Right lobe of liver (tissue), 4 donors: Measurements from ENCODE around the gene DNAAF3.

ENCODE experiments used
- POLR2A ChIP-seq: fragments of 450-650 bp; IDR thresholded peaks from one replicate; pipeline ENCODE4 v1.6.1; 2017; ENCODE audit warnings: antibody characterized with exemption, mild to moderate bottlenecking
- TF ChIP-seq, protein P1 (sequence below), 4 donors: fragments of 200-600 bp in 3 of 4; fragments of 450-650 bp in 1 of 4; IDR thresholded peaks; one replicate each; pipeline versions ENCODE4 v1.5.1 to v1.8.0; 2016 to 2022; ENCODE audit warnings: antibody characterized with exemption in 4 of 4, mild to moderate bottlenecking in 2 of 4
- donor health status: DM: no; HTN: no; CAD: no.
- donor health status: DM: no; HTN: no; CAD: no.
- donor health status: DM: no; HTN: yes; CAD: no.

DNA sequence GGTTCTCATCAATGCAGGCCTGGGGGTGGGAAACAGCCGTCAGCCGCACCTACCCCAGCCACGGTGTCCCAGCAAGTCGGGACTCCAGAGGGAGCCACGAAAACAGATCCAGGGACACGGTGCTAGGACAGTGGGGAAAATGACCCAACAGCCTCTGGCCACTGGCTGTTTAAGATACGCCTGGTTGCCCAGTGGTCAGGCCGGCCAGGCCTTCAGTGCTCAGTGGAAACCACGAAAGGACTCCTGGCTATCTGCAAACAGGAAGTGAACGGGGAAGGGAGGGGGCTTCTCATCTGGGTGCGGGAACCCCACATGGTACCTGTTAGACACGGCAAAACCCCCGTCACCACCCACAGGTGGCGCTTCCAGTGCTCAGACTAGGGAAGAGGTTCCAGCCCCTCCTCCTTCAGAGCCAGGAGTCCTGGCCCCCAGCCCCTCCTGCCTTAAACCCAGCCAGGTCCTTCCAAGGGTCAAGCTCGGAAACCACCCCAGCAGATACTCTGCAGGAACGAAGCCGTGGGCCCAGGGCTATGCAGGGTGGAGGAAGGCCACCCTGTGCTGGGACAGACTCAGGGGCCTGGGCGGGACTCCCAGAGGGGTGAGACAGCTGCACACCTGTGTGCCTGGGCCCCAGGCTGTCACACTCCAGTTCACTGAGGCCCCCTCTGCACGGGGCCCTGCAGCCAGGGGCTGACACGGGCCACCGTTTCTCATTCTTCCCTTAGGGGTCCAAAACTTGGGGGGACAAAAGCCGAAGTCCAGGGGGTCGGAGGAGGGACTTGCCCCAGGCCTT, 53.4 kb downstream of the DNAAF3 start:
- TF ChIP-seq, protein P1, sequence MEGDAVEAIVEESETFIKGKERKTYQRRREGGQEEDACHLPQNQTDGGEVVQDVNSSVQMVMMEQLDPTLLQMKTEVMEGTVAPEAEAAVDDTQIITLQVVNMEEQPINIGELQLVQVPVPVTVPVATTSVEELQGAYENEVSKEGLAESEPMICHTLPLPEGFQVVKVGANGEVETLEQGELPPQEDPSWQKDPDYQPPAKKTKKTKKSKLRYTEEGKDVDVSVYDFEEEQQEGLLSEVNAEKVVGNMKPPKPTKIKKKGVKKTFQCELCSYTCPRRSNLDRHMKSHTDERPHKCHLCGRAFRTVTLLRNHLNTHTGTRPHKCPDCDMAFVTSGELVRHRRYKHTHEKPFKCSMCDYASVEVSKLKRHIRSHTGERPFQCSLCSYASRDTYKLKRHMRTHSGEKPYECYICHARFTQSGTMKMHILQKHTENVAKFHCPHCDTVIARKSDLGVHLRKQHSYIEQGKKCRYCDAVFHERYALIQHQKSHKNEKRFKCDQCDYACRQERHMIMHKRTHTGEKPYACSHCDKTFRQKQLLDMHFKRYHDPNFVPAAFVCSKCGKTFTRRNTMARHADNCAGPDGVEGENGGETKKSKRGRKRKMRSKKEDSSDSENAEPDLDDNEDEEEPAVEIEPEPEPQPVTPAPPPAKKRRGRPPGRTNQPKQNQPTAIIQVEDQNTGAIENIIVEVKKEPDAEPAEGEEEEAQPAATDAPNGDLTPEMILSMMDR (IDR thresholded peaks at IDR 0.05), result no peak
- no peak for TF ChIP-seq POLR2A
